Natural killer cell (primary cell): ENCODE results near the gene RNF130. TPM values are rescaled to one million over a fixed set of nuclear protein-coding genes. Genes with fewer than 3 reads are reported as not detected.

Source experiments
- ATAC-seq, 3 donors: fragments of 150-1000 bp in 2 of 3; fragments of 200-7000 bp in 1 of 3; cut with Tn5 transposase; 1 replicate in 1 of 3; 2 replicates in 2 of 3; pipeline ENCODE4 v1.10.0; 2021; ENCODE audit warnings: mild to moderate bottlenecking in 2 of 3, moderate library complexity in 2 of 3
- DNase-seq, 2 donors: peaks; one replicate each; pipeline versions ENCODE4 v3.0.0 to v3.0.0-alpha.2; 2013 to 2021; ENCODE audit warnings: mixed read lengths in 1 of 2
- H3K27ac ChIP-seq: one replicate; pipeline ENCODE4 v1.5.1; 2013; ENCODE audit warnings: mild to moderate bottlenecking, low read length
- H3K27me3 ChIP-seq: one replicate; pipeline ENCODE4 v1.6.1; 2013; ENCODE audit warnings: low read length; ENCODE audit not compliant: control insufficient read depth, insufficient read depth
- H3K36me3 ChIP-seq: one replicate; pipeline ENCODE4 v1.6.1; 2013; ENCODE audit warnings: low read length; ENCODE audit not compliant: control insufficient read depth, insufficient read depth
- H3K4me1 ChIP-seq: one replicate; pipeline ENCODE4 v1.6.1; 2013; ENCODE audit warnings: low read length; ENCODE audit not compliant: control insufficient read depth, insufficient read depth
- H3K4me3 ChIP-seq: one replicate; pipeline ENCODE4 v1.5.1; 2013; ENCODE audit warnings: low read length
- H3K9me3 ChIP-seq: one replicate; pipeline ENCODE4 v1.6.1; 2013; ENCODE audit warnings: low read length; ENCODE audit not compliant: control insufficient read depth, insufficient read depth
- H3K27ac Mint-ChIP-seq, 2 donors: one replicate each; pipeline ENCODE4 v1.8.0; 2022; ENCODE audit warnings: mild to moderate bottlenecking in 2 of 2, mixed read lengths in 2 of 2, moderate library complexity in 1 of 2
- H3K27me3 Mint-ChIP-seq, 2 donors: one replicate each; pipeline ENCODE4 v1.8.0; 2022; ENCODE audit warnings: low read depth in 2 of 2, mixed read lengths in 2 of 2
- H3K36me3 Mint-ChIP-seq: one replicate; pipeline ENCODE4 v1.8.0; 2022; ENCODE audit warnings: mixed read lengths
- H3K4me1 Mint-ChIP-seq, 2 donors: one replicate each; pipeline ENCODE4 v1.8.0; 2022; ENCODE audit warnings: mixed read lengths in 2 of 2
- H3K4me3 Mint-ChIP-seq: one replicate; pipeline ENCODE4 v1.8.0; 2022; ENCODE audit warnings: mild to moderate bottlenecking, moderate library complexity, mixed read lengths
- H3K9me3 Mint-ChIP-seq, 2 donors: one replicate each; pipeline ENCODE4 v1.8.0; 2022; ENCODE audit warnings: mixed read lengths in 2 of 2
- CTCF ChIP-seq: fragments of 200-600 bp; IDR thresholded peaks from one replicate; pipeline ENCODE4 v1.8.0; 2022; ENCODE audit warnings: antibody characterized with exemption
- WGBS: methylation state at CpG from one replicate; pipeline ENCODE4 v1.1.7; 2013; ENCODE audit warnings: missing lambda C conversion rate; ENCODE audit not compliant: insufficient coverage; 5-methylcytosine and 5-hydroxymethylcytosine counted together
- intact Hi-C: fragments of 100-400 bp; cut with micrococcal nuclease; formaldehyde crosslinking; loops from one replicate; pipeline ENCODE4 v1.14.2; 2022
- total RNA-seq, 4 donors: library from RNA; stranded (reverse); fragments of 120-200 nt in 1 of 4; gene quantifications; one replicate each; pipeline versions ENCODE4 v1.2.3 to v1.2.4, GENCODE V29; 2013 to 2022

Gene RNF130
- total RNA-seq, 3 donors from 2014 or later (not counting 1 experiment from before 2014, with no cell fraction given) = 24.4 to 35.0 (median 25.5) TPM

GRCh38 chr5:179909224-179909623 is 162.3 kb downstream of the RNF130 start:
- intact Hi-C loops = loop anchor here (2.0 kb wide), 1 partner anchor 146 kb away; no protein-coding TSS in a partner anchor
- Mint-ChIP-seq H3K9me3 (no peaks in the 10 kb centered on the region), H3K27ac (peak overlapping the region in 1 of 2 donors; percentile 46), H3K4me1 (peaks cover 10 to 32% of the 10 kb centered on the region in 2 donors), H3K36me3 (no peaks in the 10 kb centered on the region), H3K4me3 (peak overlapping the region; percentile 74), H3K27me3 (no peaks in the 10 kb centered on the region)
- H3K27ac ChIP-seq = no peak overlapping the region
- peaks cover 34% of the 10 kb centered on the region for H3K4me1 ChIP-seq
- no peaks in the 10 kb centered on the region for H3K36me3 ChIP-seq
- DNase-seq = no peak
- ATAC-seq = no peak
- H3K9me3 ChIP-seq = no peaks in the 10 kb centered on the region
- no peak overlapping the region for H3K4me3 ChIP-seq
- TF ChIP-seq CTCF = no peak
- 99% methylated on average over 6 of the region's 6 CpGs for WGBS
- no peaks in the 10 kb centered on the region for H3K27me3 ChIP-seq

GRCh38 chr5:179908528-179908927 is 163.0 kb downstream of the RNF130 start:
- Histone ChIP-seq H3K27me3 (no peaks in the 10 kb centered on the region), H3K9me3 (no peaks in the 10 kb centered on the region), H3K36me3 (peaks cover 4% of the 10 kb centered on the region), H3K4me1 (peaks cover 27% of the 10 kb centered on the region), H3K27ac (no peak overlapping the region), H3K4me3 (no peak overlapping the region)
- peak overlapping the region in 1 of 2 donors; percentile 46 for H3K27ac Mint-ChIP-seq
- TF ChIP-seq CTCF = no peak
- WGBS = 95% methylated on average over 16 of the region's 16 CpGs
- peaks cover 10 to 27% of the 10 kb centered on the region in 2 donors for H3K4me1 Mint-ChIP-seq
- ATAC-seq = no peak
- intact Hi-C loops = loop anchor here (2.0 kb wide), 1 partner anchor 146 kb away; no protein-coding TSS in a partner anchor
- H3K27me3 Mint-ChIP-seq = no peaks in the 10 kb centered on the region
- DNase-seq = no peak
- no peaks in the 10 kb centered on the region for H3K9me3 Mint-ChIP-seq
- peak overlapping the region; percentile 88 for H3K4me3 Mint-ChIP-seq
- H3K36me3 Mint-ChIP-seq = no peaks in the 10 kb centered on the region

GRCh38 chr5:179907556-179908324 is 163.8 kb downstream of the RNF130 start, which contains the start of gene TBC1D9B:
Gene TBC1D9B (minus strand): TSS chr5:179907897. CDS start chr5:179907821, 76 bp downstream.
- under 1% methylated on average over 105 of the region's 105 CpGs for WGBS
- H3K27me3 Mint-ChIP-seq = no peaks in the 10 kb centered on the region
- no peak within 1 kb of the TSS for H3K27ac ChIP-seq
- peak within 1 kb of the TSS; percentile 88 for H3K4me3 Mint-ChIP-seq
- H3K4me1 ChIP-seq = peaks cover 23% of the 10 kb centered on the region
- H3K4me1 Mint-ChIP-seq = peaks cover 10 to 27% of the 10 kb centered on the region in 2 donors
- peak; percentile 68 to 91 for DNase-seq
- H3K9me3 ChIP-seq = no peaks in the 10 kb centered on the region
- H3K27ac Mint-ChIP-seq = peak within 1 kb of the TSS; percentile 68 to 78
- H3K9me3 Mint-ChIP-seq = no peaks in the 10 kb centered on the region
- H3K4me3 ChIP-seq = peak within 1 kb of the TSS; percentile 55
- peak; percentile 90 to 96 (median 92) for ATAC-seq
- H3K36me3 ChIP-seq = peaks cover 11% of the 10 kb centered on the region
- intact Hi-C loops = loop anchor here (2.0 kb wide), 2 partner anchors 105 to 145 kb away; no protein-coding TSS in a partner anchor
- H3K27me3 ChIP-seq = no peaks in the 10 kb centered on the region
- peak; percentile 11 for TF ChIP-seq CTCF
- H3K36me3 Mint-ChIP-seq = no peaks in the 10 kb centered on the region
